HT1080 (cell line): ENCODE results near the gene C8G. TPM values are rescaled to one million over a fixed set of nuclear protein-coding genes. Genes with fewer than 3 reads are reported as not detected.

Experiments
- DNase-seq: peaks from one replicate; pipeline ENCODE4 v3.0.0-alpha.2; 2015; ENCODE audit warnings: low read depth
- total RNA-seq: library from RNA; depleted of rRNA; stranded (reverse); fragments of >200 nt; shearing (Covaris generic); gene quantifications from 2 replicates; pipeline ENCODE4 v1.2.3, GENCODE V29; 2014

C8G gene
- total RNA-seq, 1 experiment from 2014 or later = 0.47 TPM

GRCh38 chr9:136964833-136965422 lies 19.9 kb downstream of the C8G start:
- DNase-seq = no peak

DNA sequence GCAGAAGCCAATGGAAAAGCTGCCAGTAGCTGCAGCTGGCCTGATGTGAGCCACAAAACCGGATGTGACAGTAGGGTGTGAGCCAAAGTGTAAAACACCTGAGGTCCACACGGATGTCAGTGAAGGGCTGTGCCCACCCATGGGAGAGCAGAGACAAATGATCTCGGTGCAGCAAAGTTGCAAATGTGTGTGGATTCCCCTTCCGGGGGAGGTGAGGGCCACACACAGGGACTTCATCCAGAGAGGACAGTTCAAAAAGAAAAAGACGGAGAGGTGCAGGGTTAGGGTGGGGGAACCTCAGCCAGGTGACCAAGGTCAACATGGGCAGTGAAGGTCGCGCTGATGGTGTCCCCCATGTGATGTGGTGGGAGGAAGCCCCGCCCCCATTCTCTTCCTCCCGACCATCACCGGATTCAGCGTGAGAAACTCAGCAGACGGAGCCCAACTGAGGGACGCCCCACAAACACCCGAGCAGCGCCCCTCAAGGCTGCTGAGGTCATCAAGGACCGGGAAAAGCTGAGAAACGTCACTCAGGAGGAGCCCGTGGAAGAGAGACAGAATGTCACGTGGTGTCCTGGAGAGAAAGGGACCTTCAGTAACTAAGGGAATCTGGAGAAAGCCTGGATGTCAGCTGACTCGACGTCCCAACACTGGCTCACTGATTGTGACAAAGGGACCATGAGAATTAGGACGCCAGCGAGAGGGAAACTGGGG lies 20.9 kb downstream of the C8G start:
- DNase-seq = no peak

DNA sequence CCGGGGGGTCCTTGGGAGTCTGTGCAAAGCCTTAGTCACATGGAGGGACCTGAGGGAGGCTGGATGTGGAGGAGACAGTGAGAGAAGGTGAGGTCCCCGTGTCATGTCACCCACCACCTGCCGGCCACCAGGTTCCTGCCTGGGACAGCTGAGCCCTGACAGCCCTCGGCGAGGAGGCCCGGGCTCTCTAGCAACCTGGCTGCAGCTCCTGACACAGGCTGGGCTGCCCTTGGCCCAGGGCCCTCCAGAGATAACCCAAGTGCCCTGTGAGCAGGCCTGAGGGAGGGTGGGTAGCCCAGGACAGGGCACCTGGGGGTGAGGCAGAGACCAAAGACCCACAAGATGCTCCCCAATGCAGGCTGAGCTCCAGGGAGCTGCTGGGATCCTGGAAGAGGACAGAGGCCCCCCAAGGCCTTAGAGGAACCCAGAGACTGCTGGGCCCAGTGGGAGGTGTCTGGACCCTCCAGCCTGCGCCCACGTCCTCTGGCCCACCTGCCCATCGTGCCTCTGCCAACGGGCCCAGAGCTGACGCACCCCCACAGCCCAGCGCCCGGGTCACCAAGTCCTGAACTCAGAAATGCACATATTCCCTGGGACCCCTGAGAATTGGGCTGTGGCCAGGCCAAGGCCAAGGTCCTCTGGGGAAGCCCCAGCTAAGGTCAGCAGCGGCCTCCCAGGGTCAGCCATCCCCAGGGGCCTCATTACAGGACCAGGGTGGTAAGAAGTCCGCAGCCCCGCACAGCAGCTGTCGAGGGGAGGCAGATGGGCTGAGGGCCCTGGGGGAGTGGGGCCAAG lies 23.5 kb downstream of the C8G start:
- DNase-seq = no peak

DNA sequence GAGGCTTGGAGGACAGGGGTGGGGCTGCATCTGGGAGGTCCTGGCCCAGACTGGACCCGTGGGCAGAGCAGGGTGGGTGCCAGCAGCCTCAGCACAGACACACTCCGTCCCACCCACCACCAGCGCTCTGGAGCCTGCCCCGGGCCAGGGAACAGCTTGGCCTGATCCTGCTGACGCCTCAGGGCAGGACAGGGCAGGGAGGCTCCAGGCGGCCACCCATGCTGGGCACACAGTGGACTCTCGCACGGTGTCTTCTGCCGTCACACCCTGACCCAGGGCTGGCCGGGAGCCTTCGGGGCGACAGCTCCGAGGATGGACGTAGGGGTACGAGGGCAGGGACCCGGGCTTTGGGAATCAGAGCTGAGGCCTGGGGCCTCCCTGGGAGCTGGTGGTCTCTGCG lies 24.1 kb downstream of the C8G start:
- no peak for DNase-seq

- DNase-seq = no peak
Observed at GRCh38 chr9:136969774-136970173, 24.7 kb downstream of the C8G start.

- DNase-seq = no peak
Observed at GRCh38 chr9:136970361-136970760, 25.3 kb downstream of the C8G start.

DNA sequence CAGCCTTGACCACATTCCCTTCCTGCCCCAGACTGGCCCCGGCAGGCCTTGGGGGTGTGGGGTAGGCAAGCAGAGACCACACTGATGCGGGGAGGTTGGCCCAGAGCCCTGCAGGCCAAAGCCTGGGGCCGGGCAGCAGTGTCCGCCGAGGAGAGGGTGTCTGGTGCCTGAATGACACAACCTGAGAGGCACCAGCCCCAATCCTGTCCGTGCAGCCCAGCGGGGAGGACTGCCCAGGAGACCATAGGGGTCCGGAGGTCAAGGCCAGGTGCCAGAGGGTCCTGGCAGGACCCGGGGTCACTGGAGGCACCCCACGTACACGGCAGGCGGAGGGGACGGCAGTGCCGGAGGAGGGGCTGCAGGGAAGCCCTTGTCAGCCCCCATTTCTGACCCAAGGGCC lies 26.7 kb downstream of the C8G start:
- DNase-seq = no peak

DNA sequence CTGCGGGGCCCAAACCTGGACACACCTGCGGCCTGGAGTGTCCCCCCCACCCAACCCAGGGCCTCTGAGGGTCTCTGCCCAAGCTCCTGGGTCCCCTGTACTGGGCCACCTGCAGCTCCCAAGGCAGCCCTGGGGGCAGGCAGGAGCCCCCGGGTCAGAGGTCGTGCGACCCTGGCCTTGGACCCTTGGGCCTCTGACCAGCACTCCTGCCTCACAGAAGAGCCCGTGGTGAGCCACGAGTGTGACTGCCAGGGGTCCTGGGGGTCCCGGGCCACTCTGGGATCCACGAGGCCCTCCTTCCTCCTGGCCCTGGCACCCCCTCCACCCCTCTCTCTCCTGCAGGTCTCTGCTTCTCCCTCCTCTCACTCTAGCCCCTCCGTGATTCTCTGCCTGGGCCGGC lies 27.3 kb downstream of the C8G start:
- DNase-seq = no peak

DNA sequence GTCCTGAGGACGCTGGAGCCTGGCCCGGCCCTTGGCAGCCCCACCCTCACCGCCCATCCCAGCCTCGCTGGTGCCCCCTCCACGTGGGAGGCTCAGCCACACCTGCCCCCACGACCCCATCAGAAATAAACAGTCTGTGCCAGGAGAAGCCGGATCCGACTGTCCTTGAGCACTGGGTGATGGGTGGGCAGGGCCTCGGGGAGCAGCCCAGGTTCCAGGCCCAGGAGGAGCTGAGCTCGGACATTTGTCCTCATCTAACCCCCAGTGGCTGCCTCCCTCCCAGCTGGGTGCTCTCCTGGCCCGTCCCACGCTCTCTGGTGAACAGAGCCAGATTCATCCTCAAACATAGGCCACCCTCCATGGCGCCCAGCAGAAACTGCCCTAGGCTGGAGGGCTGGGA lies 27.7 kb downstream of the C8G start:
- no peak for DNase-seq

DNA sequence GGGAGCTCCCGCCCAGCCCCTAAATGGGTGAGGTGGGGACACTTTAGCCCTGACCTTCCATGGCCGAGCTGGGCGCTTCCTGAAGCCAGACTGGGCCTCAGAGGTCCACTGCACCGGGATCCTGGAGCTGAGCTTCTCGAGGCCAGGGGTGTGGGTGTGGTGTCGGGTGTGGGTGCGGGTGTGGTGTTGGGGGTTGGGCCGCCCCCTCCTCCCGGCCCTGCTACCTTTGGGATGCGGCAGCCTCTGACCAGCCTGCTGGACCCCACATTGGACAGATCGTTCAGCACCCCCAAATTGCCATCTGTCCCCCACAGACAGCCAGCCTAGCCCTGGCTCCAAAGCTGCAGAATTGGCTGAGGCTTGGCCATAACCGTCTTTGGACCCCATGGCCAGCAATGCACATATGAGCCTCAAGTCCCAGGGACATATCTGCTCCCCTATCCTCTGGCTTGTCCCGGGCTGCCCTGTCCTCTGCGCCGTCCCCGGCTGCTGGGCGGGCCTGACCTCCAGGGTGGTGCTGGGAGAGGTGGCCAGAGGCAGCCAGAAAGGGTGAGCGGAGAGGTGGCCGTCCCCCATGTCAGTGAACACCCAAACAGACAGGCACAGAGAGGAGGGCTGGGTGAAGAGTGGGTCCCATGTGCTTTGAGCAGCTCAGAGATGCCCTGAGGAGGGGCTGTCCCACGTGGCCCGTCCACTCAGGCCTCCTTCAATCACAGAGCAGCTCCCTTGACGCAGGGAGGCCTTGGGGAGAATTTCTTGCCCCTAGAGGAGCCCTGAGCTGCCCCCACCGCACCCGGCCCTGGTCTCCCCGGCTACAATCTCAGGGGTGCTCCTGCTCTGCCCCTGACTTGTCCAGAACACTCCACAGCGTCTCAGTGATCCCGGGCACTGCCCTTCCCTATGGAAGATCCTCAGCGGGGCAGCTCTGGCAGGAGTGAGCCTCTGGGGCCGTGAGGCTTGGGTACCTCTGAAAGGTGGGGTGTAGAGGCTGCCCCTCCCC lies 28.9 kb downstream of the C8G start:
- no peak for DNase-seq

DNA sequence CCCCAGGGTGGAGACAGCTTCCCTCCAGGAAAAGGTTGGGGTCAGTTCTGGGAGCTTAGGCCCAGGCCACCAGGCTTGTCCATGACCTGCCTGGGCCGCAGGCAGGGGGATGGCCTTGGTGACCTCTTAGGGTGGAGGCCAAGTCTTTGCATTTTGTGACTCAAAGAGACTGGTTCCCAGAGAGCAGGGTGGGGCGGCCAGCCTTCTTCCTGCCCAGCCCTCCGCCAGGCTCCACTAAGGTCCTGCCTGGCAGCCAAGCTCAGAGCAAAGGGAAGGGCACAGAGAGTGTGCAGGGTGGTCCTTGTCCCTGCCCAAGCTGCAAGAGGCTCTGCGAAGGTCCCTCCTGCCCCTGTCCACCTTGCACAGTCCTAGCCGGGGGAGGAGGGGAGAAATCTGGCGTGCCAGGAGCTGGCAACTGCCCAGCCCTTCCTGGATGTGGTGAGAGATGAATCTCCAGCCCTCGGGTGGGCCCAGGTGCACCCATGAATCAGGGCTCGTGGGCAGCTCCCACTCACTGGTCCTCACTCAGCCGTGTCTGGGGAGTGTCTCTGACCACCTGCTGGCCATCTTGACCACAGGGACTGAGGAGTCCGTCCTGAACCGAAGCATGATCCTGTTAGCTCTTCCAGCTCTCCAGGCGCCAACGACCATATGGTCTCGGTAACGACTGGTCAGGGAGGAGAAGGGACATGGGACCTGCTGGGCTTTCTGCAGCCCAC lies 29.9 kb downstream of the C8G start:
- DNase-seq = peak; percentile 30

DNA sequence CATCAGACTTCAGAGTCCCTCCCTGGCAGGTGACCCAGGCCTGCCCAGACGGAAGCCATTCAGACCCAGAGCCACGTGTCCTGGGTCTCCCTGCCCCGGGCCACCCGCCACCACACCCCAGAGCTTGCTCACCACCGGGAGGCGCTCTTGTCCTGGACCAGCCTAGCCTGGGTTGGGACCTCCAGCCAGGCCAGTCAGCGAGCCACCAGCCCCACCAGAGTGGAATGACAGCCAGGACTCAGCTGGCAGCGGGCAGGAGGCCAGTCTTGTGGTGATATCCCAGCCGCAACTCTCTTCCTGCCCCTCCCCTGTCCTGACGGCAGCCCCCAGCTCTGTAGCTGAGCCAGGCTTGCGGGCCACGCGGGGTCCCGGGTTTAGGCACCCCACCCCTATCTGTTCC lies 30.6 kb downstream of the C8G start:
- peak; percentile 45 for DNase-seq

GRCh38 chr9:136977223-136977622 lies 32.2 kb downstream of the C8G start, which contains the start of gene PTGDS:
Gene PTGDS, plus strand, starts transcription at chr9:136977504. Its CDS starts 75 bp downstream, at chr9:136977579.
- no peak for DNase-seq

DNA sequence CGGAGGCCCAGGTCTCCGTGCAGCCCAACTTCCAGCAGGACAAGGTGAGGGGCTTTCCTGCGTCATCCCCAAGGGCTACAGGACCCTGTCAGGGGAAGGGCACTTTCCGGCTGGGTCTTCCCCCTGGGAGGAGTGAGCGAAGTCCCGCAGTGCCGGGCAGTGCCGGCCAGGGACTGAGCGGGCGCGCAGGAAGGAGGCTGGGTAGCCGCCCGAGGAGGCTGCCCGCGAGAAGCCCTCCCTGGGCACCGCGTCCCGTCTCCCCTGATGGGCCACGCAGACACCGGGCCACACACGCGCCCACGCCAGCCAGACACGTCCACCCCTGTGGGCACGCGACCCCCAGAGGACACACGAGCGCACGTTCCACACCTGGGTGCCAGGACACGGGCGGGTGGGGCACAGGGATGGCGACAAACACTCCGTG lies 32.6 kb downstream of the C8G start:
- DNase-seq = no peak

DNA sequence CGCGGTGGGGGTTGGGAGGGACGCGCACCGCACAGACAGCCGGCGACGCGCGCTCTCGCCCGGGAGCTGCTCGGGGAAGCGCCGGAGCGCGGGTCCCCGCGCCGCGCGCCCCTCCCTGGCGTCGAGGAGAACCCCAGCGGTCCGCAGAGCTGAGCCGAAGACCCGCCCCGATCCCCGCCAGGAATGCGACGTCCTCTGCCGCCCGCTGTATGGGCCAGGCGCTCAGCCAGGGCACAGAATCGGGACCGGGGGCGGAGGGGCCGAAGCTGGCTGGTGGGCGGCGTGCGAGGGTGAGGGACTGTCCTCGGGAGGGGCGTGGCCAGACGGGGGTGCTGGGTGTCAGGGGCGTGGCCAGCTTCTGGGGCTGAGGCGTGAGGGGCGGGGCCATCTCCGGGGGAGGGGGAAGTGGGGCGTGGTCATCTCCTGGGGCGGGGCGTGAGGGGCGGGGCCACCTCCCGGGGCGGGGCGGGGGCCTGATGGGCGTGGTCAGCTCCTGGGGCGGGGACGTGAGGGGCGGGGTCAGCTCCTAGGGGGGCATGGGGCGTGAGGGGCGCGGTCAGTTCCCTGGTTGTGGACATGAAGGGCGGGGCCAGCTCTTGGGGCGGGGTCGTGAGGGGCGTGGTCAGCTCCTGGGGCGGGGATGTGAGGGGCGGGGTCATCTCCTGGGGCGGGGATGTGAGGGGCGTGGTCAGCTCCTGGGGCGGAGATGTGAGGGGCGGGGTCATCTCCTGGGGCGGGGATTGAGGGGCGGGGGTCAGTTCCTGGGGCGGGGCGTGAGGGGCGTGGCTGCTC lies 33.2 kb downstream of the C8G start:
- DNase-seq = no peak

DNA sequence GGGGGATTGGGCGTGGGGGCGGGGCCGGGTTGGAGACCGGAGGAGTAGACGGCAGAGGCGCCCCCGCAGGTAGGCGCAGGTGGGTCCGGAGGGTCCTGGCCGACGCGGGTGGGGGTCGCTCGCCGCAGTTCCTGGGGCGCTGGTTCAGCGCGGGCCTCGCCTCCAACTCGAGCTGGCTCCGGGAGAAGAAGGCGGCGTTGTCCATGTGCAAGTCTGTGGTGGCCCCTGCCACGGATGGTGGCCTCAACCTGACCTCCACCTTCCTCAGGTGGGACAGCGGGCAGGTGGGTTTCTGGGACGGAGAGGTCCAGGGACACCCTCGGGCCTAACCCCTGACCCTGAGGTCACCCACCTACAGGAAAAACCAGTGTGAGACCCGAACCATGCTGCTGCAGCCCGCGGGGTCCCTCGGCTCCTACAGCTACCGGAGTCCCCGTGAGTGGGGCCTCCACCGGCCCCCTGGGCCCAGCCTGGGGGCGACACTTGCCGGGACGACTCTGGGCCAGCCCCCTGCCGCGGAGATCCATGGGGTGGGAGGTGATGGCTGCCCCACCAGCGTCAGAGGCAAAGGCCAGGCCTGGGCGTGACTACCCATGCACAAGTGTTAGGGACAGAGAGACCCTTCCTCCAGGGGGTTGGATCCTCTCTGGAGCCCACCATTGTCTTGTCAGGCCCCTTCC lies 34.0 kb downstream of the C8G start:
- no peak for DNase-seq

DNA sequence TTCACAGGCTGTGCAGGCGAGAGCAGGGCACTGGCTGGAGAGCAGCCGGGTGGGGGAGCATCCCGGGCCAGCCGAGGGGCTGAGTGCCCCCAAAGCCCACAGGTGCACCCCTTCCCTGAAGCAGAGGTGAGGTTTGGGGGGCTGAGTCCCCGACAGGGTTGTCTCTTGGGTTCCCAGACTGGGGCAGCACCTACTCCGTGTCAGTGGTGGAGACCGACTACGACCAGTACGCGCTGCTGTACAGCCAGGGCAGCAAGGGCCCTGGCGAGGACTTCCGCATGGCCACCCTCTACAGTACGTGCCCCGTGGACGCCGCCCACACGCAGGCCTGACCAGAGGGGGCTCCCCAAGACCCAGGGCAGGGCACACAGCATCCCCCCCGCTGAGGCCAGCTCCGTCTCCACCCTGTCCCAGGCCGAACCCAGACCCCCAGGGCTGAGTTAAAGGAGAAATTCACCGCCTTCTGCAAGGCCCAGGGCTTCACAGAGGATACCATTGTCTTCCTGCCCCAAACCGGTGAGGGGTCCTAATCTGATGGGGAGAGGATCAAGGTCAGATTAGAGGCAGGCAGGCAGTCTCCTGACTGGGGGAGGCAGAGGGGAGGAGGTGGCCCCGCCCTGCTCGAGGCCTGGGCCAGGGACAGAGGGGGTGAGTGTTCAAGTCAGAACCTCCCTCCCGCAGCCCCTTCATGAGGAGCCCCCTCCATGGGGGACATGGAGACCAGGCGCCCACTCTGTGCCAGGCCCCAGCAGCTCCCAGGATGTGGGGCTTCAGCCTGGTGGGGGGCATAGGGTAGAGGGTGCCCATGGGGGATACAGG lies 34.9 kb downstream of the C8G start:
- DNase-seq = no peak
